Right renal cortex interstitium (tissue), 3 donors: Measurements from ENCODE around the gene SCG5. TPM values are rescaled to one million over a fixed set of nuclear protein-coding genes. Genes with fewer than 3 reads are reported as not detected.

Experiments
- polyA plus RNA-seq, 3 donors: library from polyadenylated mRNA; unstranded; fragments of 120-200 nt; gene quantifications; one replicate each; pipeline ENCODE4 v1.2.1, GENCODE V29; 2013; ENCODE audit not compliant: insufficient read length in 3 of 3

SCG5 gene
- polyA plus RNA-seq, 3 donors = 21.8 to 27.6 (median 23.1) TPM

Other genes starting within 250 kb of the SCG5 start
- gene GOLGA8K, start 238.4 kb upstream of the SCG5 start, polyA plus RNA-seq = 1 to 10 TPM in 1 of 3 donors, under 1 TPM in 2; 0.81 to 1.8 (median 0.97) TPM
- under 1 TPM in 1 of 3 donors, not detected in 2; 0.64 TPM for gene GOLGA8O, start 186.1 kb upstream of the SCG5 start, polyA plus RNA-seq
- gene GOLGA8N, start 48.3 kb upstream of the SCG5 start, polyA plus RNA-seq = 10 to 100 TPM; 14.1 to 16.9 (median 14.9) TPM
- 10 to 100 TPM; 29.2 to 34.7 (median 33.2) TPM for gene ARHGAP11A, start 26.2 kb upstream of the SCG5 start, polyA plus RNA-seq
- gene GREM1, start 76.3 kb downstream of the SCG5 start, polyA plus RNA-seq = under 1 TPM; 0.12 to 0.20 (median 0.14) TPM